HPDE6-E6E7 (cell line): ENCODE data around the gene TMEM218.
"Not testable (repeated sequence)": the region's sequence is repeated elsewhere in the genome, so short reads cannot be mapped to it uniquely, and the experiment has no call there.

Experiments used
- DNase-seq: peaks from one replicate; pipeline ENCODE4 v3.0.0; 2011; ENCODE audit warnings: missing footprints; ENCODE audit errors: extremely low spot score

The TMEM218 gene

GRCh38 chr11:125090151-125090550 is 21.3 kb downstream of the TMEM218 start:
- DNase-seq = not testable (repeated sequence)

GRCh38 chr11:125089481-125089880 is 21.9 kb downstream of the TMEM218 start:
- not testable (repeated sequence) for DNase-seq

- no peak for DNase-seq
Measured at GRCh38 chr11:125088576-125089455, 22.6 kb downstream of the TMEM218 start.

GRCh38 chr11:125088123-125088522 is 23.3 kb downstream of the TMEM218 start:
- no peak for DNase-seq

- DNase-seq = no peak
Measured at GRCh38 chr11:125086633-125087296, 24.7 kb downstream of the TMEM218 start.

- DNase-seq = no peak
Measured at GRCh38 chr11:125085301-125086081, 25.9 kb downstream of the TMEM218 start.

- no peak for DNase-seq
Measured at GRCh38 chr11:125084761-125085231, 26.6 kb downstream of the TMEM218 start.

GRCh38 chr11:125084057-125084416 is 27.4 kb downstream of the TMEM218 start:
- DNase-seq = no peak

GRCh38 chr11:125083312-125084056 is 27.9 kb downstream of the TMEM218 start:
- DNase-seq = no peak

- peak; percentile 97 for DNase-seq
Measured at GRCh38 chr11:125082611-125083311, 28.7 kb downstream of the TMEM218 start.

- no peak for DNase-seq
Measured at GRCh38 chr11:125082040-125082439, 29.4 kb downstream of the TMEM218 start.

- DNase-seq = no peak
Measured at GRCh38 chr11:125081098-125081798, 30.2 kb downstream of the TMEM218 start.

GRCh38 chr11:125080531-125080911 is 30.9 kb downstream of the TMEM218 start:
- no peak for DNase-seq

GRCh38 chr11:125079878-125080530 is 31.4 kb downstream of the TMEM218 start:
- DNase-seq = no peak

- no peak for DNase-seq
Measured at GRCh38 chr11:125079151-125079877, 32.1 kb downstream of the TMEM218 start.

- no peak for DNase-seq
Measured at GRCh38 chr11:125078516-125079140, 32.8 kb downstream of the TMEM218 start.

GRCh38 chr11:125078016-125078415 is 33.4 kb downstream of the TMEM218 start:
- no peak for DNase-seq

- DNase-seq = no peak
Measured at GRCh38 chr11:125076378-125076945, 35.0 kb downstream of the TMEM218 start.
